ENCODE data around the gene STAG2.

DNA sequence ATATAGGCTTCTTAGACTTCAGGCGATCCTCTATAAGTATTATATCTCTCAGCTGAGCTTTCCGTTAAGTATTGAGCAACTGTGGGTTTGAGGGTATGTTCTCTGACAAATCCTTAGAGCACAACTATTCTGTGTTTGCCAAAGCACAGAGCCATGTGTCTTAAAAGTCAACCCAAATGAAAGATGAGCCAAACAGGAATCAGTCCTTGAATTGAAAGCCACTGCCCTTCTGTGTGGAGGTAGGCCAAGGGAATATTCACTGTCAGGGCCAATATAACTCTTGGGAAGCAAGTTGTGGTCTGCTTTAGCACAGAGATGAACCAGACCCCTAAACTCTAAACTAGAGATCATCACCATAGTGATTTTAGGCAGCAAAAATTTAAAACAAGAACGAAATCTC lies 164.0 kb downstream of the STAG2 start:
- TF ChIP-seq, protein P1, sequence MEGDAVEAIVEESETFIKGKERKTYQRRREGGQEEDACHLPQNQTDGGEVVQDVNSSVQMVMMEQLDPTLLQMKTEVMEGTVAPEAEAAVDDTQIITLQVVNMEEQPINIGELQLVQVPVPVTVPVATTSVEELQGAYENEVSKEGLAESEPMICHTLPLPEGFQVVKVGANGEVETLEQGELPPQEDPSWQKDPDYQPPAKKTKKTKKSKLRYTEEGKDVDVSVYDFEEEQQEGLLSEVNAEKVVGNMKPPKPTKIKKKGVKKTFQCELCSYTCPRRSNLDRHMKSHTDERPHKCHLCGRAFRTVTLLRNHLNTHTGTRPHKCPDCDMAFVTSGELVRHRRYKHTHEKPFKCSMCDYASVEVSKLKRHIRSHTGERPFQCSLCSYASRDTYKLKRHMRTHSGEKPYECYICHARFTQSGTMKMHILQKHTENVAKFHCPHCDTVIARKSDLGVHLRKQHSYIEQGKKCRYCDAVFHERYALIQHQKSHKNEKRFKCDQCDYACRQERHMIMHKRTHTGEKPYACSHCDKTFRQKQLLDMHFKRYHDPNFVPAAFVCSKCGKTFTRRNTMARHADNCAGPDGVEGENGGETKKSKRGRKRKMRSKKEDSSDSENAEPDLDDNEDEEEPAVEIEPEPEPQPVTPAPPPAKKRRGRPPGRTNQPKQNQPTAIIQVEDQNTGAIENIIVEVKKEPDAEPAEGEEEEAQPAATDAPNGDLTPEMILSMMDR (IDR thresholded peaks at IDR 0.05; ENCODE audit: low read length): no peak
- TF ChIP-seq EZH2 (optimal IDR thresholded peaks at IDR 0.05; ENCODE audit: low read depth, low read length): no peak
